ENCODE data around the gene ARHGAP42.

Gene ARHGAP42

GRCh38 chr11:100932474-100933100 lies 245.5 kb downstream of the ARHGAP42 start:
- no peak overlapping the region for H3K27ac ChIP-seq (ENCODE audit: low read depth, low read length, poor library complexity, severe bottlenecking)
- no peak overlapping the region for H3K4me2 ChIP-seq (ENCODE audit: low read length)
- TF ChIP-seq CTCF (IDR thresholded peaks at IDR 0.05; ENCODE audit: low read length) (peak; percentile 52), EZH2 (IDR thresholded peaks at IDR 0.05; ENCODE audit: borderline replicate concordance, low read length) (no peak)
- no peaks in the 10 kb centered on the region for H4K20me1 ChIP-seq (ENCODE audit: insufficient read depth, low read length)
- H3K9me2 ChIP-seq (ENCODE audit: low read depth, low read length) = no peaks in the 10 kb centered on the region
- H3K9ac ChIP-seq (ENCODE audit: low read length) = no peak overlapping the region
- no peaks in the 10 kb centered on the region for H3K27me3 ChIP-seq (ENCODE audit: insufficient read depth, low read length)
- no peaks in the 10 kb centered on the region for H3K79me2 ChIP-seq (ENCODE audit: insufficient read depth, low read length)
- H3K4me1 ChIP-seq (ENCODE audit: insufficient read depth, low read length, severe bottlenecking) = no peaks in the 10 kb centered on the region
- H3K4me3 ChIP-seq (ENCODE audit: low read depth, low read length, poor library complexity, severe bottlenecking) = no peak overlapping the region
- H3K36me3 ChIP-seq (ENCODE audit: insufficient read depth, low read length) = no peaks in the 10 kb centered on the region
- H3K9me3 ChIP-seq (ENCODE audit: low read length) = no peaks in the 10 kb centered on the region
- H2AFZ ChIP-seq (ENCODE audit: low read length) = no peak overlapping the region
- no peaks in the 10 kb centered on the region for H3F3A ChIP-seq (ENCODE audit: insufficient read depth, low read length)

- Histone ChIP-seq H3K27me3 (ENCODE audit: insufficient read depth, low read length) (no peaks in the 10 kb centered on the region), H3F3A (ENCODE audit: insufficient read depth, low read length) (no peaks in the 10 kb centered on the region), H3K79me2 (ENCODE audit: insufficient read depth, low read length) (no peaks in the 10 kb centered on the region), H3K4me3 (ENCODE audit: low read depth, low read length, poor library complexity, severe bottlenecking) (no peak overlapping the region), H3K4me1 (ENCODE audit: insufficient read depth, low read length, severe bottlenecking) (no peaks in the 10 kb centered on the region), H3K9me2 (ENCODE audit: low read depth, low read length) (no peaks in the 10 kb centered on the region), H4K20me1 (ENCODE audit: insufficient read depth, low read length) (no peaks in the 10 kb centered on the region), H3K4me2 (ENCODE audit: low read length) (no peak overlapping the region), H3K27ac (ENCODE audit: low read depth, low read length, poor library complexity, severe bottlenecking) (no peak overlapping the region), H3K36me3 (ENCODE audit: insufficient read depth, low read length) (no peaks in the 10 kb centered on the region), H2AFZ (ENCODE audit: low read length) (no peak overlapping the region), H3K9ac (ENCODE audit: low read length) (no peak overlapping the region), H3K9me3 (ENCODE audit: low read length) (no peaks in the 10 kb centered on the region)
- TF ChIP-seq EZH2 (IDR thresholded peaks at IDR 0.05; ENCODE audit: borderline replicate concordance, low read length) (no peak), CTCF (IDR thresholded peaks at IDR 0.05; ENCODE audit: low read length) (no peak)
Measured at GRCh38 chr11:100936781-100937180, 249.7 kb downstream of the ARHGAP42 start.

- Histone ChIP-seq H3K27ac (ENCODE audit: low read depth, low read length, poor library complexity, severe bottlenecking) (no peak overlapping the region), H3K9ac (ENCODE audit: low read length) (no peak overlapping the region), H3K4me2 (ENCODE audit: low read length) (no peak overlapping the region), H3K36me3 (ENCODE audit: insufficient read depth, low read length) (no peaks in the 10 kb centered on the region), H3K4me1 (ENCODE audit: insufficient read depth, low read length, severe bottlenecking) (no peaks in the 10 kb centered on the region), H3F3A (ENCODE audit: insufficient read depth, low read length) (no peaks in the 10 kb centered on the region), H4K20me1 (ENCODE audit: insufficient read depth, low read length) (no peaks in the 10 kb centered on the region), H3K9me3 (ENCODE audit: low read length) (no peaks in the 10 kb centered on the region), H3K27me3 (ENCODE audit: insufficient read depth, low read length) (no peaks in the 10 kb centered on the region), H2AFZ (ENCODE audit: low read length) (no peak overlapping the region), H3K79me2 (ENCODE audit: insufficient read depth, low read length) (no peaks in the 10 kb centered on the region), H3K9me2 (ENCODE audit: low read depth, low read length) (no peaks in the 10 kb centered on the region), H3K4me3 (ENCODE audit: low read depth, low read length, poor library complexity, severe bottlenecking) (no peak overlapping the region)
- TF ChIP-seq CTCF (IDR thresholded peaks at IDR 0.05; ENCODE audit: low read length) = no peak
- no peak for TF ChIP-seq EZH2 (IDR thresholded peaks at IDR 0.05; ENCODE audit: borderline replicate concordance, low read length)
Measured at GRCh38 chr11:100939571-100939970, 252.5 kb downstream of the ARHGAP42 start.

Data from OCI-LY1 (cell line).